LNCAP (cell line): ENCODE results near the gene CNTNAP2.

Experiments used
- CTCF ChIP-seq: fragments of 450-650 bp; IDR thresholded peaks from 2 replicates; pipeline ENCODE4 v1.5.1; 2017; ENCODE audit warnings: mild to moderate bottlenecking

The CNTNAP2 gene

GRCh38 chr7:147510201-147510542 is 1393.6 kb downstream of the CNTNAP2 start:
- TF ChIP-seq CTCF, result no peak

GRCh38 chr7:147510923-147511322 is 1394.3 kb downstream of the CNTNAP2 start:
- no peak for TF ChIP-seq CTCF

- no peak for TF ChIP-seq CTCF
Measured at GRCh38 chr7:147513451-147513850, 1396.8 kb downstream of the CNTNAP2 start.

GRCh38 chr7:147516391-147516790 is 1399.8 kb downstream of the CNTNAP2 start:
- no peak for TF ChIP-seq CTCF

GRCh38 chr7:147519062-147519461 is 1402.5 kb downstream of the CNTNAP2 start:
- no peak for TF ChIP-seq CTCF

- TF ChIP-seq CTCF, result no peak
Measured at GRCh38 chr7:147523056-147523455, 1406.5 kb downstream of the CNTNAP2 start.

DNA sequence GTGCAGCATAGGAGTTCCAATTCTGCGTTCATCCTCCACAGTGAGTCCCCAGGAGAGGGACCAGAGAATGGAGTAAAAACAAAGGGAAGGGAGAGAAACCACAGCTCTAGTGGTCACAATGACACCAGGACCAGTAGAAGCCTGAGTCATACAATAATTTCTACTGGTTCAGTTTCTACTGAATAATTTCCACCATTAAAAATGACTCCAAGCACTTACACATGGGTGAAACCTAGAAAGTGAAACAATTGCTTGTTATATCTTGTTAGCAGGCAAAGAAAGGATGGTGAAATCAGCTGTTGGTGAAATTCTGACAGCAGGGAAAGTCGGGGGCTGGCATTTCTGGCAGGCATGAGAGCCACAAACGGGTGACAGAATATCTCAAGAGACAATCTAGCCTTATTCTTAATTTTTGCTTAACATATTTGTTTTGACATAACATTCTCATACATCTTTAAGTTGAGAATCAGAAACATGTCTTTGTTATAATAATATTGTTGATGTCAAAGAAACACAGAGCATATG is 1408.2 kb downstream of the CNTNAP2 start:
- no peak for TF ChIP-seq CTCF

GRCh38 chr7:147525325-147525724 is 1408.7 kb downstream of the CNTNAP2 start:
- no peak for TF ChIP-seq CTCF
